NCI-H1930 (cell line): ENCODE results near the gene COX19.
"Not testable (repeated sequence)": the region's sequence is repeated elsewhere in the genome, so short reads cannot be mapped to it uniquely, and the experiment has no call there.

Source experiments
- DNase-seq, 2 experiments: peaks; one replicate each; lab custom pipeline; 2025; lab: John Stamatoyannopoulos, UW

The COX19 gene

GRCh38 chr7:924541-925231 is 50.7 kb downstream of the COX19 start:
- DNase-seq: no peak

GRCh38 chr7:924042-924441 is 51.3 kb downstream of the COX19 start:
- DNase-seq: not testable (repeated sequence)

- no peak for DNase-seq
These were observed 52.0 kb downstream of the COX19 start for GRCh38 chr7:923108-924041.

GRCh38 chr7:922334-923107 is 52.8 kb downstream of the COX19 start:
- DNase-seq: no peak

GRCh38 chr7:921581-922333 is 53.6 kb downstream of the COX19 start:
- DNase-seq: no peak

- DNase-seq: no peak
These were observed 54.3 kb downstream of the COX19 start for GRCh38 chr7:921071-921461.

- DNase-seq: no peak
These were observed 54.8 kb downstream of the COX19 start for GRCh38 chr7:920351-921070.

- no peak for DNase-seq
These were observed 55.4 kb downstream of the COX19 start for GRCh38 chr7:919924-920341.

GRCh38 chr7:919114-919442 is 56.3 kb downstream of the COX19 start:
- DNase-seq: no peak

- DNase-seq: no peak
These were observed 56.8 kb downstream of the COX19 start for GRCh38 chr7:918441-919113.

- DNase-seq: no peak
These were observed 57.3 kb downstream of the COX19 start for GRCh38 chr7:918118-918425.

GRCh38 chr7:917255-918117 is 57.9 kb downstream of the COX19 start:
- DNase-seq: no peak

GRCh38 chr7:916291-916941 is 58.9 kb downstream of the COX19 start:
- no peak for DNase-seq
